Loucy (cell line): Measurements from ENCODE around the gene RASA4.
"Not testable (repeated sequence)": the region's sequence is repeated elsewhere in the genome, so short reads cannot be mapped to it uniquely, and the experiment has no call there.

Experiments used
- H2AFZ ChIP-seq: fragments of 200-600 bp; sonication (generic); 2 replicates; pipeline ENCODE4 v1.6.0; 2016; ENCODE audit warnings: antibody characterized with exemption, mild to moderate bottlenecking, low read length, moderate library complexity
- H3F3A ChIP-seq: fragments of 200-600 bp; 2 replicates; pipeline ENCODE4 v1.6.0; 2016; ENCODE audit warnings: antibody characterized with exemption, low read depth, mild to moderate bottlenecking
- H3K27me3 ChIP-seq: fragments of 200-600 bp; sonication (generic); 2 replicates; pipeline ENCODE4 v1.6.1; 2014; ENCODE audit warnings: low read length, mild to moderate bottlenecking; ENCODE audit not compliant: insufficient read depth, poor library complexity, severe bottlenecking
- H3K36me3 ChIP-seq: fragments of 200-600 bp; sonication (generic); 2 replicates; pipeline ENCODE4 v1.6.1; 2016; ENCODE audit warnings: low read length; ENCODE audit not compliant: insufficient read depth
- H3K4me1 ChIP-seq: fragments of 200-600 bp; sonication (generic); 2 replicates; pipeline ENCODE4 v1.5.1; 2014; ENCODE audit warnings: low read length, mild to moderate bottlenecking; ENCODE audit not compliant: insufficient read depth, poor library complexity, severe bottlenecking
- H3K4me2 ChIP-seq: fragments of 200-600 bp; sonication (generic); 2 replicates; pipeline ENCODE4 v1.6.0; 2014; ENCODE audit warnings: antibody characterized with exemption, low read length, low read depth, mild to moderate bottlenecking; ENCODE audit not compliant: poor library complexity, severe bottlenecking
- H3K4me3 ChIP-seq: fragments of 200-600 bp; sonication (generic); 2 replicates; pipeline ENCODE4 v1.5.1; 2014; ENCODE audit warnings: low read length, mild to moderate bottlenecking, mixed read lengths; ENCODE audit not compliant: poor library complexity, severe bottlenecking
- H3K79me2 ChIP-seq: fragments of 200-600 bp; sonication (generic); 2 replicates; pipeline ENCODE4 v1.6.1; 2014; ENCODE audit warnings: low read length; ENCODE audit not compliant: insufficient read depth
- H3K9ac ChIP-seq: fragments of 200-600 bp; sonication (generic); 2 replicates; pipeline ENCODE4 v1.6.0; 2014; ENCODE audit warnings: mild to moderate bottlenecking, low read depth, low read length, moderate library complexity; ENCODE audit not compliant: poor library complexity, severe bottlenecking
- H3K9me2 ChIP-seq: fragments of 200-600 bp; sonication (generic); replicated peaks from 2 replicates; pipeline ENCODE4 v1.6.1; 2016; ENCODE audit warnings: low read depth, low read length, mixed read lengths
- H3K9me3 ChIP-seq: fragments of 200-600 bp; sonication (generic); 2 replicates; pipeline ENCODE4 v1.6.1; 2014; ENCODE audit warnings: mild to moderate bottlenecking, antibody characterized with exemption, low read length, low read depth; ENCODE audit not compliant: insufficient read depth
- H4K20me1 ChIP-seq: fragments of 200-600 bp; sonication (generic); 2 replicates; pipeline ENCODE4 v1.6.0; 2014; ENCODE audit warnings: antibody characterized with exemption, low read length, mild to moderate bottlenecking; ENCODE audit not compliant: insufficient read depth, poor library complexity, severe bottlenecking

Gene RASA4

DNA sequence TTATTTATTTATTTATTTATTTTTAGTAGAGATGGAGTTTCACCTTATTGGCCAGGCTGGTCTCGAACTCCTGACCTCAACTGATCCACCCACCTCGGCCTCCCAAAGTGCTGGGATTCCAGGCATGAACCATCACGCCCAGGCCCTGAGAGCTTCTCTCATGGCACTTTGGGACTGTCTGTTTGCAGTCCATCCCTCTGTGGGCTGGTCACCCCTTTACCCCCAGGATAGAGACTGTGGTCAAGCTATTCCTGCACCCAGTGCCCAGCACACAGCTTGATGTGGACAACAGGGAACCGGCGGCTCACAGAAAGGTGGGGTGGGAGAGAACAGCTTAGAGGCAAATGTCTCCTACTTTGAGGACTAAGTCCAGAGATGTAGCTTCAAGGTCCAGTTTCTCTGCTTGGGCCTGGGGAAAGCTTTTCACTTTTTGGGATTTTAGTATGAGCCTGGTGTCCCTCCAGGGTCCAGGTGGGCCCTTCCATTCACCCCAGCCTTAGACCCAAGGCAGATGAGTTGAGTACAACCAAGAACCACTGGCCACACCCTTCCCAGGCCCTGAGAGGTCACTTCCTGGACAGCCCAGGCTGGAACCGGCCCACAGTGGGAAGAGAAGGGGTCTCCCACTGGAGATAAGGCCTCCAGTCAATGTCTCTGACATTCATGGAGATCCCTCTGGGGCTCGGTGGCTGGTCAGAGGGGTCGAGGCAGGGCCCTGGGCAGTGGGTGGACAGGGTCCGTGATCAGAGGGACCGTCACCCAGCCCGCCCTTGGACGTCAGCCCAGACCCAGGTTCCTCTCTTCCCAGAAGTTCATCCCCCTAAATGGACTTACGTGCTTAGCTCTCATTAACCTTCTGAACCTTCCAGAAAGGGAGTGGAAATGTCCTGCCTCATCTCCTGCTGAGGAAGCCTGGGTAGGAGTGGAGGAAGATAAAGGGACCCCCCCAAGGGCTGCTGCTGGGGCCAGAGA lies 88.4 kb downstream of the RASA4 start:
- H3K4me3 ChIP-seq, H4K20me1 ChIP-seq, H3K36me3 ChIP-seq, H3K79me2 ChIP-seq, H3K4me1 ChIP-seq, H3K9me3 ChIP-seq, H3K27me3 ChIP-seq, H3K9me2 ChIP-seq, H3K4me2 ChIP-seq, H2AFZ ChIP-seq, H3K9ac ChIP-seq, H3F3A ChIP-seq: not testable (repeated sequence)

- not testable (repeated sequence) for H3K9ac ChIP-seq, H3F3A ChIP-seq, H3K36me3 ChIP-seq, H3K4me3 ChIP-seq, H3K9me2 ChIP-seq, H3K27me3 ChIP-seq, H3K4me2 ChIP-seq, H3K79me2 ChIP-seq, H3K4me1 ChIP-seq, H2AFZ ChIP-seq, H3K9me3 ChIP-seq, H4K20me1 ChIP-seq
Measured at GRCh38 chr7:102527182-102527581, 89.4 kb downstream of the RASA4 start.

DNA sequence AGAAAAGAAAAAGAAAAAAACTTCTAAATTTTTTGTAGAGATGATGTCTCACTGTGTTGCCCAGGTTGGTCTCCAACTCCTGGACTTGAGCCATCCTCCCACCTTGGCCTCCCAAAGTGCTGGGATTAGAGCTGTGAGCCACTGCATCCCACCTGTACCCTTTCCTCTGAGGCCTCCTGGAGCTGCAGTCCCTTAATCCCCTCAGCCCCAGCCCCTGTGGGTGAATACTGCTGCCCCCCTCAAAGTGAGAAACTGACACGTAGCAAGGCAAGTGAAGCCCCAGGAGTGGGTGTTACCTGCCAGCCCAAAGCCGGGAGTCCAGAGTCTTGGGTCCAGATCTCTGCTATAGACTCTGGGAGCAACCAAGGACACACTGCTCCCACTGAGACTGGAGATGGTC lies 91.8 kb downstream of the RASA4 start:
- not testable (repeated sequence) for H3K9me3 ChIP-seq, H3K4me1 ChIP-seq, H3K36me3 ChIP-seq, H3F3A ChIP-seq, H3K4me2 ChIP-seq, H3K9me2 ChIP-seq, H3K4me3 ChIP-seq, H4K20me1 ChIP-seq, H3K79me2 ChIP-seq, H2AFZ ChIP-seq, H3K9ac ChIP-seq, H3K27me3 ChIP-seq
